AML-193 (cell line): ENCODE results near the gene MAG.

Experiments used
- DNase-seq, 2 experiments: peaks; one replicate each; lab custom pipeline; 2025; lab: John Stamatoyannopoulos, UW

Gene MAG

DNA sequence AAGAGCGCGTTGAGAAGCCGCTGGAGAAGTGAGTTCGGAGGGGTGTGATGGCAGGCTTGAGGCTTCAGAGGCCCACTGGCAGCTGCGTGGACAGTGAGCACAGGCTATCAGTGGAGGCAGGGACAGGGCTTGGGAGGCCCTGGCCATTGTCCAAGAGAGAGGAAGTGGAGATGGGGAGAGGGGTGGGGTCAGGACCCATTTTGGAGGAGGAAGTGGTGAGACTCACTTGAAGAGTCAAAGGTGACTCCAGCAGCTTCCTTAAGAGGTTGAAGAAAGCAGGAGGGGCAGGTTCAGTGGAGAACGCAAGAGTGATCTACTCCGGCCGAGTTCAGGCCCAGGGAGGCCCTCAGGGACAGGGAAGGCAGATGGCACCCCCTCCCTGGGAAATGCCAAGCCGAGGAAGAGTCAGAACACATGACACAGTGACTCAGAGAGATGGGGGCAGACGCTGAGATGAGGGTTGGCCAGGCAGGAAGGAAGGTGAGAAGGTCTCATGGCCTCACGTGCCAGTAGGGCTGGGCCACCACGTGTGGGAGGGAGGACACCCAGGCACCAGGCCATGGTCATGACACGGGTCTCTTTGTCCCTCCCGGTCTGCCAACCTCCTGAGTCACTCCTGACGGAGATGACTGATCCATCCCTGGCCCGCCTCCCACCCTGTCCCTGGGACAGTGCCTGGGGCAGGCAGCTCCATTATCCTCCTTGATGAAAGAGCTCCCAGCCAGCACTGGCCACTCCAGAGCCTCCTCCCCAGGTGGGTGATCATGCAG lies 26.9 kb downstream of the MAG start:
- peak; percentile 9 to 19 for DNase-seq

DNA sequence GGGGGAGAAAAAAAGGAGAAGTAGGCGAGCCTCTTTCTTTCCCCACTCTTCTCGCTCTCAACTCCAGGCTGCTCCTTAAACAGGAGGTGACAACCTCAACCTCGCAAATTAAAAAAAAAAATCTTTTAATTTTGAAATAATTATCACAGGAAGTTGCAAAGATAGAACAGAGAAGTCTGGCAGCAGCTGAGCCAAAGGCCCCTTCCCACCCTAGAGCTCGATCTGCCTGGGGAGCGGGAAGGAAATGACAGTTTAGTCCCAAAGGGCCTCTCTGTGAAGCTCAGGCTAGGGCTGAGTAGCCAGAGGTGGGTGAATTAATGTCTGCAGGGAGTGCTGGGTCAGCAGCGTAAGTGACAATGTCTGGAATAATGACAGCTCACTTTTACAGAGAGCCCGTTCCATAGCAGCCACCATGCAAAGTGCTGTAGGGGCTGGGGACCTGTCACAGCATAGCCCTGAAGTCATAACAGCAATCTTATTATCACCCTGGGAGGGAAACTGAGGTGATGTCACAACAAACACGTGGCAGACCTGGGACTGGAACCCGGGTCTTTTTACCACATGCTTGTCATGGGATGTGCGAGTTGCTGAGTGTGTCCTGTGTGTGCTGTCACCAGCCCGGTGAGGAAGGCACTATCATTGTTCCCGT lies 28.2 kb downstream of the MAG start:
- DNase-seq, result peak; percentile 65 to 78

DNA sequence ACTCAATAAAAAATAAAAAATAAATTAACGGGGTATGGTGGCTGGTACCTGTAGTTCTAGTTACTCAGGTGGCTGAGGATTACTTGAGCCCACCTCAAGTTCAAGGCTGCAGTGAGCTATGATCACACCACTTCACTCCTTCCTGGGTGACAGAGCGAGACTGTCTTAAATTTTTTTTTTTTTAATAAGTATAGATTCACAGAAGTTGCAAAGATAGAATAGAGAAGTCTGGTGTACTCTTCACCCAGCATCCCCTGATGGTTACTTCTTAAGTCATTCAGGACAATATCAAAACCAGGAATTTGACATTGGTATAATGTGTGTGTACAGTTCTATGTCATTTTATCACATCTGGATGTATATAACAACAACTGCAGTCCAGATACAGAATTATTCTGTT lies 29.3 kb downstream of the MAG start:
- no peak for DNase-seq

DNA sequence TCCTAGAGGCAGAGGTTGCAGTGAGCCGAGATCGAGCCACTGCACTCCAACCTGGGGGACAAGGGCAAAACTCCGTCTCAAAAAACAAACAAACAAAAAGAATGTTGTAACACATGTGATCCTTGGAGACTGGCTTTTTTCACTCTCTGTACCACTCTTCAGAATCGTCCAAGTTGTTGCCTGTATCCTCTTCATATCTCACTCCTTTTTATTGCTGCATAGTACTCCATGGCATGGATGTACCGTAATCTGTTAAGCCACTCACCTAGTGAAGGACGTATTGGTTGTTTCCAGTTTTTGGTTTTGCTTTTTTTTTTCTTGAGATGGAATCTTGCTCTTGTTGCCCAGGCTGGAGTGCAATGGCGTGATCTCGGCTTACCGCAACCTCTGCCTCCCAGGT lies 30.1 kb downstream of the MAG start:
- DNase-seq, result no peak

DNA sequence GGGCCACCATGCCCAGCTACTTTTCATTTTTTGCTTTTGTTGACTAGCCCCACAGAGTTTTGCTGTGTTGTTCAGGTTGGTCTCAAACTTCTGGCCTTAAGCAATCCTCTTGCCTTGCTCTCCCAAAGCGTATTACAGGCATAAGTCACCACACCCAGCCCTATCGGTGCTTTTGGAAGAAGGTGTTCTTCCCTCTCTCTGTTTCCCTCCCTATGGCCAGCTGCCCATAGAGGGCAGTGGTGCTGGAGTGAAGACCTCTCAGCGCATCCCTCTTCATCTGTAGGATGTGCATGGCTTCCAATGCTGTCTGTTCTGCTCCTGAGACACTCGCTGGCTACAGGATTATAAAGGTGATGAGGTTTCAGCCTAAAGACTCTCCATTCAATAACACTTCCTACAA lies 35.7 kb downstream of the MAG start:
- DNase-seq, result no peak

DNA sequence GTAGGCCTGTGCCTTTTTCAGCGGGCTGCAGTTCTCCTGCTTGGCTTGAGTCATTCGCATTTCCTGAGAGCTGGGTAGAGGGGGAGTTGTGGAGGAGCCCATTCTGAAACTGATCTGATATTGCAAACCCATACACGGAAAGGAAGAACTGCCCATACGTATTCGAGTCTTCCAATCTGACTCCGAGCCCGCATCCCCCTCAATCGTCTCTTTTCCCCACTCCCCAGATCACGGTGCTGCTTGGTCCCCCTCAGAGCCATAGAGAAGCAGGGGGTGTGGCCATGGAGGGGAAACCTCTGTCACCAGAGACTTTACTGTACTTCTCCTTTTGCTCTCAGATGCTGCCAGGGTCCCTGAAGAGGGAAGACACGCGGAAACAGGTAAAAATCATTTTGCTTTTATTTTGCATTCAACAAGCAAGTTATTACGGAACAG lies 36.9 kb downstream of the MAG start, which contains the start of gene CD22:
Gene CD22 (plus strand): TSS at position 337 of the 435 bp plus-strand sequence. CDS start 2,854 bp downstream, outside the sequence.
- DNase-seq, result peak; percentile 39 to 59

DNA sequence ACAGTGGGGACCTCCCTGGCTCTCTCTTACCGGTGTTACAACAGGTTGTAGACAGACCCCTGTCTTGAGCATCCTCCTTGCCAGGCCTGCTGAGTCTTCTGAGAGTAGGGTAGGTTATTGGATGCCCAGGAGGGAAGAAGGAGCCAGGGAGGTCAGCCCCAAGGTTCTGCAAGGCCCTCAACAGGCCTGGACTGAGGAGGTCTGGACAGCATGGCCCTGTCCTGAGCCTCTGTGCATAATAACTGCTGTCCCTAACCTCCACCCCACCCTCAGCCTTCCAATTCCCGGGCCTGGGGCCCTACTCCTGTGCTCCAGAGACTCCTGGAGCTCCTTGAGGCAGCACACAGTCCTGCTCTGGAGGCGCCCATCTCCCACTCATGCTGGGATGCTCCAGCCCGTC lies 37.4 kb downstream of the MAG start:
- DNase-seq, result no peak

DNA sequence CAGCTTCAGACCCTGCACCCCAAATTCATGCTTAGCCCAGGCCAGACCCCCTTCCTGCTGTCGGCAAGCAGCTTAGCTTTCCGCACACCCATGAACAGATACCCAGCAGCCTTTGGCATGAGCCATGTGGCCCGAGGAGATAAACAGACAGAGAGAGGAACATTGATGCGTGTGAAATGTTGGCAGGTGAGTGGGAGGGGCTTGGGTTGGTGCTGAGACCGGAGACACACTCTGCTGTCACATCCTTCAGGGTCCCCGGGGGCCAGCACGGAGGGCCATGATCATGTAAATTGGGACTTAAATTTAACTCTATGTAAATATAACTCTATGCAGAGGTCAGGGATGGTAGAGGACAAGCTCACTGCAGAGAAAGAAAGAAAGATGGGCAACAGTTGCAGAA lies 38.5 kb downstream of the MAG start:
- DNase-seq, result no peak

DNA sequence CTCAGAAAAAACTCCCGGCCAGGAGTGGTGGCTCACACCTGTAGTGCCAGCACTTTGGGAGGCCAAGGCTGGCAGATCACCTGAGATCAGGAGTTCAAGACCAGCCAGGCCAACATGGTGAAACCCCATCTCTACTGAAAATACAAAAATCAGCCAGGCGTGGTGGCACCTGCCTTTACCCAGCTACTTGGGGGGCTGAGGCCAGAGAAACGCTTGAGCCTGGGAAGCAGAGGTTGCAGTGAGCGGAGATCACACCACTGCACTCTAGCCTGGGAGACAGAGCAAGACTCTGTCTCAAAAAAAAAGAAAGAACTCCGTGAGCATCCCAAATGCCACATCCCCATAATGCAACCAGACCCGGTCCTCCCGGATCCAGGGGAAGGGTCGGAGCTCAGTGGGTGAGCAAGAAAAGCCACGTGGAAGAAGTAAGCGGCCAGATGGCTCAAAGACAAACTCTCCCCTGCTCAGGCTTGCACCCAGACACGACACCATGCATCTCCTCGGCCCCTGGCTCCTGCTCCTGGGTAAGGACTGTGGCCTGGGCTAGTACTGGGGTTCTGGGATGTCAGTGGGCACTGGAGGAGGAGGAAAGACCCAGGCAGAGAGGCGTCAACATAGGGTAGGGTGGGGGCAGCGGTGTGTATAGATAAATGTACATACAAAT lies 39.7 kb downstream of the MAG start:
- DNase-seq, result no peak

DNA sequence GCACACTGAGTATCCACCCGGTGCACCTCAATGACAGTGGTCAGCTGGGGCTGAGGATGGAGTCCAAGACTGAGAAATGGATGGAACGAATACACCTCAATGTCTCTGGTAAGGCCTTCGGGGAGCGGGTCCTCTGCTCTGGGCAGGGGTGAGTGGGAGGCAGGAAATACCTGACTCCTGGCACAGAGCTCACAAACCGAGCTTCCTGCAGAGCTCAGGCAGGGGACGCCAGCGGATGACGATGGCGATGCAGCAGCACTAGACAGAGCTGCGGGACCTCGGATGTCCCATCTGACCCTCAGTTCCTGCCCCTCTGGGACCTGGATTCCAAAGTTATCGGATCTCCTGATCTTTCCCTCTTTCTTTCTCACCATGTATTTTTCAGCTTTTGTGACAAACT lies 40.9 kb downstream of the MAG start:
- no peak for DNase-seq

DNA sequence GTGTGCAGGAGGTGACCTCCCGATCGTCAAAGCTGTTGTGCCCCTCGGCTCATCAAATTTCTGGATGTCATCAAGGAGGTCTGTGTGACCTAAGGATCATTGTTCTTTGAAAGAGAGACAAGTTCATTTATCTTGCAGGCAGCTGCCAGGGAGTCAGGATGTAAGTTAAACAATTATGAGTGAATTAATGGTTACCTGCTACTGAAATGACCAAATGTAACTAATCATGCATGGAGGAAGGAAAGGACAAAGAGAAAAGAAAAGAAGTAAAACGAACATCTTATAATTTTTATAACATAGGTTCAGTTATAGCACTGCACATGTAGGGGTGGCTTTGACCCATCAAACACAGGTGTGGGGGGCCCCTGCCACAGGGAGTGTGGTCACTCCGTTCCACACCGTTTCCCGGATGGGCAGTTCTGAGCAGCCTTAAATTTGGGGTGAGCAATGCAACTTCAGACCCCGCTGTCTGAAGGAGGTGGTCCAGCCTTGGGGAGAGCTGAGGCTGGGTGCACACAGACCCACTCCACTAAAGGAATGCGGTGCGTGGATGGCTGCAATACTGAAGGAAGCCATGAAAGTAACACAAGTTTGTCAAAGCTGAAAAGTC lies 42.3 kb downstream of the MAG start:
- DNase-seq, result no peak

DNA sequence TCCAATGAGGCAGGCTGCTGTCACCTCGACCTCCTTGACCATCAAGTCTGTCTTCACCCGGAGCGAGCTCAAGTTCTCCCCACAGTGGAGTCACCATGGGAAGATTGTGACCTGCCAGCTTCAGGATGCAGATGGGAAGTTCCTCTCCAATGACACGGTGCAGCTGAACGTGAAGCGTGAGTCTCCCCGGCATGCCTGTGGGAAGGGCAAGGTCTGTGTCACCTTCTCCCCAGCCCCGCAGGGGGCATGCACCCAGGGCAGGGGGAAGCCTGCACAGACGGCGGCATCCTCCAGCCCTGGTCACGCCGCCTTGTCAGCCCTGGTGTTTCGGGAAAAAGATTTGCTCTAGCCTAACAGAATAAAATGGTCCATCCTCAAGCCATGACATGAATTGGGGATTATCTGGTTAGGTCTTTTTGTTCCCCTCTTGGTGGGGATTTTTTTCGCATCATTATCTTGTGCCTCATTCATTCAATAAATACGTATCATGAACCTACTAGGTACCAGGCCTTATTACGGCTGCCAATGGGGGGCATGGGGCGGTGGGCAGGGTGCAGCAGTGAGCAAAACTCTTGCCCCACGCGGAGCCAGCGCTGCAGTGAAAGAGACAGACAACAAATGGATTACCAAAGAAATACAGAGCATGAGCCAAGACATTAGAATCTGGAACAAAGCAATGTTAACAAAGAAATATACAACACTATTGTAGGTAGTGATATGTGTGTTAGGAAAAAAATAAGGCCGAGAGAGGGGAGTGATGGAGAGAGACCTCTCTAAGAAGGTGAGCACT lies 44.4 kb downstream of the MAG start:
- no peak for DNase-seq

DNA sequence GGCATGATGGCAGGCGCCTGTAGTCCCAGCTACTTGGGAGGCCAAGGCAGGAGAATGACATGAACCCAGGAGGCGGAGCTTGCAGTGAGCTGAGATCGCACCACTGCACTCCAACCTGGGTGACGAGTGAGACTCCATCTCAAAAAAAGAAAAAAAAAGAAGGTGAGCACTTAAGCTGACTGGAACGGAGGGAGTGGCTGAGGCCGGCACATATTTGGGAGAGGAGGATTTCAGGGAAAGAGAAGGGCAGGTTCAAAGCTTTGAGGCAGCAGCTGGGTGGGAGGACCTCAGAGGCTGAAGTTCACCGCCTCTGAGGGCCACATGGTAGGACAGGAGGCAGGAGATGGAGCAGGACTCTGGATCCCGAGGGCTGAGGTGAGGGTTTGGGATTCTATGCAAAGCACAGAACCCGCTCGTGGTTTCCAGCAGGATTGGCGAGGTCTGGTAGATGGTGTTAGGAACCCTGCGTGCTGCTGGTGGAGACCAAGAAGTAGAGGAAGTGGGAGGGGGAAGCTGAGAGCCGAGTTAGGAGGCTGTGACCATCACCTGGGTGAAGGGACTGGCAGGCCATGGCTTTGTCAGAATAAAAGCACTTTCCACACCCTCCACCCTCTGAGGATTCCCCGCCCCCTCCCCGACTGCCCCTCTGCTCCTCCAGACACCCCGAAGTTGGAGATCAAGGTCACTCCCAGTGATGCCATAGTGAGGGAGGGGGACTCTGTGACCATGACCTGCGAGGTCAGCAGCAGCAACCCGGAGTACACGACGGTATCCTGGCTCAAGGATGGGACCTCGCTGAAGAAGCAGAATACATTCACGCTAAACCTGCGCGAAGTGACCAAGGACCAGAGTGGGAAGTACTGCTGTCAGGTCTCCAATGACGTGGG lies 45.4 kb downstream of the MAG start:
- DNase-seq, result no peak

DNA sequence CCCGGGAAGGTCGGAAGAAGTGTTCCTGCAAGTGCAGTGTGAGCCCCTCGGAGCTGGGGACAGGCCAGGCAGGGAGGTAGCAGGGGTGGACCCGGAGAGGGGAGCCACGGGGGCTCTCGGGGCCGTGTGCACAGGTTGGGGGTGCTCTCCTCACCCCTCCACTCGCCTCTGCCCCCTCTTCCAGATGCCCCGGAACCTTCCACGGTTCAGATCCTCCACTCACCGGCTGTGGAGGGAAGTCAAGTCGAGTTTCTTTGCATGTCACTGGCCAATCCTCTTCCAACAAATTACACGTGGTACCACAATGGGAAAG lies 46.0 kb downstream of the MAG start:
- no peak for DNase-seq

DNA sequence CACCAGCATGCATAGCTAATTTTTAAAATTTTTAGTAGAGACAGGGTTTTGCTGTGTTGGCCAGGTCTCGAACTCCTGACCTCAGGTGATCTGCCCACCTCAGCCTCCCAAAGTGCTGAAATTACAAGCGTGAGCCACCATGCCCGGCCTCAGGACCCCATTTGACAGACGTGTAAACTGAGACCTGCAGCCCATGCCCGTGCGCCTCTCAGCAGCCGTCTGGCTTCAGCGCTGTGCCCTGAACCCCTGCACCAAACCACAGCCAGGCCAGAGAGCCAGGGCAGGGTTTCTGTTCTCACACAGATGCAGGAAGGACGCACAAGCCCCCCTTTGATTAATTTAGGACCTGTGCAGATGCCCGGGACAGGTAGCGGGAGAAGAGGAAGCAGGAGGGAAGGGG lies 48.5 kb downstream of the MAG start:
- no peak for DNase-seq

DNA sequence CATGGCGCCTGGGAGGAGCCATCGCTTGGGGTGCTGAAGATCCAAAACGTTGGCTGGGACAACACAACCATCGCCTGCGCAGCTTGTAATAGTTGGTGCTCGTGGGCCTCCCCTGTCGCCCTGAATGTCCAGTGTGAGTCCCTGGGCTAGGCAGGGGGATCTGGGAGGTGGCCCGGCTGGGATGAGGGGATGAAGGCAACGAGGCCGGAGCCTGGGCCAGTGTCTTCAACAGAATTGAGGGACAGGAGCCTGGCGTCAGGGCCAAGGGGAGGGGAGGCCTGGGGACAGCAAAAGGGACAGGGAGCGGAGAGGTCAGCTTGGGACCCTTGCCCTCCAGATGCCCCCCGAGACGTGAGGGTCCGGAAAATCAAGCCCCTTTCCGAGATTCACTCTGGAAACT lies 49.0 kb downstream of the MAG start:
- DNase-seq, result no peak

DNA sequence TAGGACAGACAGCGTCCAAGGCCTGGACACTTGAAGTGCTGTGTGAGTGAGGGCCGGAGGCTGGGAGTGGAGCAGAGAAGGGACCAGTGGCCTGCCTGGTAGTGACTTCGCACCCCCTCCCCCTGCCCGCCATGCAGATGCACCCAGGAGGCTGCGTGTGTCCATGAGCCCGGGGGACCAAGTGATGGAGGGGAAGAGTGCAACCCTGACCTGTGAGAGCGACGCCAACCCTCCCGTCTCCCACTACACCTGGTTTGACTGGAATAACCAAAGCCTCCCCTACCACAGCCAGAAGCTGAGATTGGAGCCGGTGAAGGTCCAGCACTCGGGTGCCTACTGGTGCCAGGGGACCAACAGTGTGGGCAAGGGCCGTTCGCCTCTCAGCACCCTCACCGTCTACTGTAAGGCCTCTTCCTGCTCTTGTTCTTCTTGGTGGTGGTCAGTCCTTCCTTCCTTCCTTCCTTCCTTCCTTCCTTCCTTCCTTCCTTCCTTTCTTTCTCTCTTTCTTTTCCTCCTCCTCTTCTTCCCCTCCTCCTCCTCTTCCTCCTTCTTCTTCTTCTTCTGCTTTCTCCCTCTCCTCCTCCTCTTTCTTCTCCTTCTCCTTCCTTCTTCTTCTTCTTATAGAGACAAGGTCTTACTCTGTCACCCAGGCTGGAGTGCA lies 49.7 kb downstream of the MAG start:
- no peak for DNase-seq

DNA sequence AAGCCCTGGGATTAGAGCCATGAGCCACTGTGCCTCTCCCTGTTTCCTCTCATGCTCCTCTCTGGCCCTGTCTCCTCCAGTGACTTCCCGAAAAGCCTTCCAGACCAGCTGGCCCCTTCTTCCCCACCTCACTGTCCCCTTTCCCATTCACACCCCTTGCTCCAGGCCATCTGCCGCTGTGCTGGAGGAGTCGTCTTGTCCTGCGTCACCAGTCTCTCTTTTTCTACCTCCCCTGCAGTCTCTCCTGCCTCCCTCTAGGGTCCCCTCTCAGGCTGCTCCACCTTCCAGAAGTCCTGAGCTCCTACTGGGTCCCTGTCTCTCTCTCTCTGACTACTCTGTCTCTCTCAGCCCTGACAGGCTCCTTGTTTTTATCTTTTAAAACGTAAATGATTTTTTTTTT lies 50.5 kb downstream of the MAG start:
- DNase-seq, result no peak

DNA sequence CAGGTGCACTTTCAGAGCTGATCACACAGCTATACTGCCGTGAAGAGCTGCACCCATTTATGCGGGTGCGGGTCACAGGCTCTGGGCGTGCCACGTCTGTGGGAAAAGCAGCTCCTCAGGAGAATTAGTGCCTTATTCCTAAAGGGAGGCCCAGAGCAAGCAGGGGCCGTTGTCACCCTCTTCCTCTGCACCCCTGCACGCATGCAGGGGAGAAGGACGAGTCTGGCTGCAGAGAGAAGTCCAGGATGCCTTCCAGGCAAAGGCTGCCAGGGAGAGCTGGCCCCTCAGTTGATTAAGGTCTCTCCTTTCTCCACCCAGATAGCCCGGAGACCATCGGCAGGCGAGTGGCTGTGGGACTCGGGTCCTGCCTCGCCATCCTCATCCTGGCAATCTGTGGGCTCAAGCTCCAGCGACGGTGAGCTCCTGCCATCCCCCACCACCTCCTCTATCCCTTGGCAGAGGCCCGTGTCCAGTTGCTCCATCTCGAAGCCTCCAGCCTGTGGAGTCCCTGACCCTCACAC lies 52.6 kb downstream of the MAG start:
- DNase-seq, result no peak

DNA sequence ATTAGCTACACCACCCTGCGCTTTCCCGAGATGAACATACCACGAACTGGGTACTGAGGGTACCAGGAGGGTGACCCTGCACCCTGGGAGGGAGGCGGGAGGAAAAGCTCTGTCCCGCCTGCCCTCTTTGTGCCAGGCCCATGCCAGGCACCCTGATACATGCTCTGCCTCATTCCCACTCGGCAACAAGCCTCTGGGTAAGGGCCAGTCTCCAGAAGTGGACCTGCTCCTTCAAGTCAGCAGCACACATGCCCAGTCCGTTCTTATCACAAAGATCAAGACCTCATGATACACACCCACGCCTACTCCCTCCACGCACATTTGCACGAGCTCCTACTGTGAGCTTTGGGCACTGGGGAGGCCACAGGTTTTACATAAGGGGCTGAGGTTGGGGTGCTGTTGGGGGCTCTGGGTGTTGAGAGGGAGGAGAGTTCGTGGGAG lies 53.7 kb downstream of the MAG start:
- DNase-seq, result no peak
